GM15510 (cell line): ENCODE data around the gene CEBPZOS.

Experiments used
- POLR2A ChIP-seq: IDR thresholded peaks from 3 replicates; pipeline ENCODE4 v1.6.1; 2011; ENCODE audit warnings: borderline replicate concordance; ENCODE audit not compliant: insufficient read length; ENCODE audit errors: extremely low read depth

Gene CEBPZOS

DNA sequence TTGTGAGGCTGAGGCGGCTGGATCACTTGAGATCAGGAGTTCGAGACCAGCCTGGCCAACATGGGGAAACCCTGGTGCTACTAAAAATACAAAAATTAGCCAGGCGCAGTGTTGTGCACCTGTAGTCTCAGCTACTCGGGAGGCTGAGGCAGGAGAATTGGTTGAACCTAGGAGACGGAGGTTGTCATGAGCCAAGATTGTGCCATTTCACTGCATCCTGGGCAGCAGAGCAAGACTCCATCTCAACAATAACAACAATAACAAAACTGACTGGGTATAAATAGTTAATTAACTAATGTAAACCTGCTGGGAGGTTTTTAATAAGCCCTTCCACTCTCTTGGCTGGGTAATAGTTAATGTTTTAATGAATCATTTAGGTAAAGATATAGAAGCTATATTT, 15.7 kb upstream of the CEBPZOS start:
- TF ChIP-seq POLR2A: no peak

DNA sequence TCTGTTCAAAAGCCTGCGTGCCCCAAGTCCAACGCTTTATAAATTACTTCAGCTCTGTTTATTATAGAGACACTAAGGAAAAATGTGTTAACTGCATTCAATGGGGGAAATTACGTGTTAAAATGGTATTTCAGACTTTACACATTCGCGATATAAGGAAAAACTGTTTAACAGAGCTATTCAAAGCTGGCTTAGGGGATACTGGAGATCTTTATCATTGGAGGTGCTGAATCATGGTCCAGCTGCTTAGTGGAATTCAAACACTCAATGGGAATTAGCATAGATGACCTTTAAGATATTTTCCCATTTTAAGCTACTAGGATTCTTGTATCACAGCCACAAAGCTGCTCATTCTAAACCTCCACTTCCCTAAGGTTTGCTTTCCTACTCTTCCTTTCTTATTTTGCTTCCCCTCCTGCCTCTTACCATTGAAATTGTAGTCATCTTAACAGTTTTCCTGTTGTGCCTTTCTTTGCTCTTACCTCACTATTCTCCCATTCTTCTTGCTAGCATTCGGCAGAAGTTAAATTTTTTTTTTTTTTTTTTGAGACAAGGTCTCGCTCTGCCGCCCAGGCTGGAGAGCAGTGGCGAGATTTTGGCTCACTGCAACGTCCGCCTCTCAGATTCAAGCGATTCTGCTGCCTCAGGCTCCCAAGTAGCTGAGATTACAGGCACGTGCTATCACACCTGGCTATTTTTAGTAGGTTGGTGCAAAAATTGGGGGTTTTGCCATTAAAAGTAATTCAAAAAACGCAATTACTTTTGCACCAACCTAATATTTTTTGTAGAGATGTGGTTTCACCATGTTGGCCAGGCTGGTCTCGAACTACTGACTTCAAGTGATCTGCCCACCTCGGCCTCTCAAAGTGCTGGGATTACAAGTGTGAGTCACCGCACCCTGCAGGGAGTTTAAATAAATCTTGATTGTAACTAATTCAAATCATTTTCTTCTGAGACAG, 14.3 kb upstream of the CEBPZOS start:
- TF ChIP-seq POLR2A: no peak

DNA sequence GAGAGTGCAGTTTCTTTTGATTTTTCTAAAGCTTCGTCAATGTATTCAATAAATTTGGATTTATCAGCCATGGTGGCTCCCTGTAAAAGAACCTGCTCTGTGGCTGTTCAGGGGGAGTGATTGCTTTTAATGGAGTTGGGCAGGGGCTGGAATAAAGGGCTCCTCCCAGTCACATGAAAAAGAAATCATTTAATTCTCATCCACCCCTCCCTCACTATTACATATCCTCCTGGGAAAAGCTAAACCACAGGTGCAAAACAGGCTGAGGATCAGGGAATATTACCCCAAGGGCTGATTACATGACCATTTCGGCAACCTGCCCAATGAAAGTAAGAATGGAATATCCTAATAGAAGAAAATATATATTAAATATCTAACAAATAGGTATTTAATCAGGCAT, 7.7 kb upstream of the CEBPZOS start, which contains the start of gene SULT6B1:
SULT6B1 (minus strand) TSS at position 101 of the 400 bp plus-strand sequence; CDS start at position 71, 30 bp downstream.
- no peak for TF ChIP-seq POLR2A

DNA sequence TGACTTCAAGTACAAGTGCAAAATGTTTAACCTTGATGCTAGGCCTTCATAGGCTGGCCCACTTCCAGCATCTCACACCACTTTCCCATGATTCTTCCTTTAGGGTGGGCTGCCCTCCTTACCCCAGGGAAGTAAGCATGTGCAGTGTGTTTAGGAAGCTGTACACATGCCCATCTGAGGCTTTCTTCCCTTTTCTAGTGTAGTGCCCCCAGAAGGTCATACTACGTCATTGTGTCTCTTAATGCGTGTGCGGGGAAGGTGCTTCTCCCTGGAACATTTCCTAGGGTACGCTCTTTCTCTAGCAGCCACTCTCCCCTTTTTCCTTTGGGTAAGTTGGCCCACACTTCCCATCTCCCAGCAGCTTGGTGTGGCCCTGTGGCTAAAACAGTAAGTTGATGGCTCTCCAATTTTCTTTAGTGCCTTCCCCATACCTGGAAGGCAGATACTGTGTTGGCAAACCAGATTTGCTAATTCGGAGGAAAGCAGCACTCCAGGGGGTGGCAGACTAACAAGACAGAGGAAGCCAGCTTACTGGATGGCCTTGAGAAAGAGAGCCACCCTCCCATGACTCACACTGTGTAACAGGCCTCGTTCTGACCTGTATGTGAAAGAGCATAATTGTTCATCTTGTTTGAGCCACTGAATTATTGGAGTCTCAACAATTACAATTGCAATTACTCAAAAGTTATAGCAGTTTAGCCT, 6.7 kb upstream of the CEBPZOS start:
- TF ChIP-seq POLR2A: no peak

- no peak for TF ChIP-seq POLR2A
Observed at GRCh38 chr2:37190290-37190689, 6.0 kb upstream of the CEBPZOS start.

DNA sequence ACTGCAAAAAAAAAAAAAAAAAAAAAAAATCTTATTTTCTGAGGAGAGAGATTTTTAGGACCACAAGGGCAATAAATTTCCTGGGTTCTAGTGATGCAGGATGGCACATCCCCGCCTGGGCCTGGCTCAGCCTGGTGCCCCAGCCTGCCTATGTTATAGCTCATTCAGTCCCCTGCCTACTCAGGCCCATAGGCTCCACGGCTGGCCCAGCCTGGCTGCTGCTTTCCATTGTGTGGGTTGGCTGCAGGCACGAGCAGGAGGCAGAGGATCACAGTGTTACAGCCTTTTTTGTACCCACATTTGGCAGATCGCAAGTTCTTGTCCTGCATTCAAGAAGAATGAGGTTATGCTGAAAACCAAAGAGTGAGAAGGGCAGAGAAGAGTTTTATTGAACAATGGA, 5.0 kb upstream of the CEBPZOS start:
- TF ChIP-seq POLR2A: no peak

DNA sequence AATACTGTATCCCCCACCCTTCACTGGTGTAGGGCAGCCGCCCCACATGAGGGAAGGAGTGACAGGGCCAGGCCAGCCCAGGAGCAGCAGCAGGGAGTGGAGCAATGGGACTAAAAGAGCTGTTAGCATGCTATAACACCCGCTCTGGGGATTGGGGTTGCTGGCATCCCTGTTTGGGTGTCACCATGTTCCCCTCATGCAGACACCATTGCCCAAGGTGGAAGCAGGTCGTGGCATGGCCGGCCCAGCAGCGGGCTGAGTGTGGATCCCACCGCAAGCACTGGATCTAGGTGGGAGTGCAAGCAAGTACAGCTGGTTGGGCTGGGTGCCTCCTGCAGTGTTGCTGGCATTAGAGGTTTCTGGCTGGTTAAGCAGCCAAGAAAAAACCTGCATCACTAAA, 4.5 kb upstream of the CEBPZOS start:
- TF ChIP-seq POLR2A: no peak

DNA sequence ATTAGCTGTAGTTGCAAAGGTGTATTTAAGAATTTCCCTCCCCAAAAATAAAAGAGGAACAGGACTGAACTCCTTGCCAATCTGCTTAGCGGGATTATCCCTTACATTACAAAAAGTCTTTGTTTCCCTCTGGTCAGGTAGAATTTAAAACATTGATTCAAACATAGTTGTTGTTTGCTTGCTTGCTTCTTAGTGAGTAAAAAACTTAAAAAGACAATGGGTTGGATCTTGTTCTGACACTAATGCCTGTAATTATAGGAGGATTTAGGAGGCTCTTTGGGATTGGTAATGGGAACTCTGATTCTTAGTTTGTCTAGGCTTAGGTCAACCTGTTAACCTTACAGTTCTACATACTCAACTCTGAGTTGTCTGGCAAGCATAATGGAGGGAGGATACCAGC, 3.7 kb upstream of the CEBPZOS start:
- TF ChIP-seq POLR2A: no peak

- TF ChIP-seq POLR2A: no peak
Observed at GRCh38 chr2:37198681-37199065, 2.4 kb downstream of the CEBPZOS start.

DNA sequence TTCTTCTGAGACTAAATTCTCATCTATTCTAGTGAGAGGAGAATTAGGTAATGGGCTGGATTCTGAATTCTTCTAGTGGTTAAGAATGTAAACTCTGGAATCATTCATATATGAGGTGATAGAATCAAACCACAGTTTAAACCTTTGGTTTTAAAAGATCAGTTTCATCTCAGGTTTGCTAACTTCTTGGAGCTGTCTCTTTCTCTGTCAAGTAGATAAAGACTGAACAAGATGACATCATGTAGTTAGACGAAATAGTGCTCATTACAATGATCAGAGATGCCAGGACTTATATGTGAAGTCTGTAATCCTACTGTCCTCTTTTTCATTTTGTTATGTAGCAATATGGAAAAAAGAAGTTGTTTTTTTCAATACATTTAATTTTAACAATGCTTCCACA, 4.9 kb downstream of the CEBPZOS start:
- no peak for TF ChIP-seq POLR2A

DNA sequence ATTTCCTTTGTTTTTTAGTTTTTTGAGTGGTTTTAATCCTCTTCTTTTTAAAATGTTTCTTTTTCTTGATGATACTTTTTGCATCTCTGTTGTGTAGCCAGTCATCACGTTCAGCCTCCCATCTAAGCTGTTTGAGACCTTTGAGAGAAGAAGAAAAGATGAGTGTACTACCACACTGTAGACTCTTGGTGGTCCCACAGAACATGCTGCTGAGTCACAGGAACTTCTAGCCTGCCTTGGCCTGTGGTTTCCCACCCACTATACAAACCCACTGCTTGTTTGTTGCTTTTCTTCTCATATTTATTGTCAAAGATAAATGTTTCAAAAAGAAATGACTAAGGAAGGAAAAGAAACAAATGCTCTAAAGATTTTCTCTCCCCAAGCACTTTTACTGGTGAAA, 5.5 kb downstream of the CEBPZOS start:
- TF ChIP-seq POLR2A: no peak

DNA sequence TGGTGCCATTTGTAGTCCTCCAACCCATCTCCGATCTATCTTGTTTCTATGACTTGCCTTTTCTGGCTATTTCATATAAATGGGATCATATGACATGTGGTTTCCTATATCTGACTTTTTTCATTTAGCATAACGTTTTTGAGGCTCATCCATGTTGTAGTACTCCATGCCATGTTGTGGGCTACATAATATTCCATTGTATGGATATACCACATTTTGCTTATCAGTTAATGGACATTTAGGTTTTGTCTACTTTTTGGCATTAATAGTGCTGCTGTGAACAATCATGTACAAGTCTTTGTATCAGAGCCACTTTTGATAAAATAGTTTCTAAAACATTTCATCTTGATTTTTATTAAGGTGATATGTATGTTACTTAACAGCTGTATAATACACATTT, 7.4 kb downstream of the CEBPZOS start:
- no peak for TF ChIP-seq POLR2A

DNA sequence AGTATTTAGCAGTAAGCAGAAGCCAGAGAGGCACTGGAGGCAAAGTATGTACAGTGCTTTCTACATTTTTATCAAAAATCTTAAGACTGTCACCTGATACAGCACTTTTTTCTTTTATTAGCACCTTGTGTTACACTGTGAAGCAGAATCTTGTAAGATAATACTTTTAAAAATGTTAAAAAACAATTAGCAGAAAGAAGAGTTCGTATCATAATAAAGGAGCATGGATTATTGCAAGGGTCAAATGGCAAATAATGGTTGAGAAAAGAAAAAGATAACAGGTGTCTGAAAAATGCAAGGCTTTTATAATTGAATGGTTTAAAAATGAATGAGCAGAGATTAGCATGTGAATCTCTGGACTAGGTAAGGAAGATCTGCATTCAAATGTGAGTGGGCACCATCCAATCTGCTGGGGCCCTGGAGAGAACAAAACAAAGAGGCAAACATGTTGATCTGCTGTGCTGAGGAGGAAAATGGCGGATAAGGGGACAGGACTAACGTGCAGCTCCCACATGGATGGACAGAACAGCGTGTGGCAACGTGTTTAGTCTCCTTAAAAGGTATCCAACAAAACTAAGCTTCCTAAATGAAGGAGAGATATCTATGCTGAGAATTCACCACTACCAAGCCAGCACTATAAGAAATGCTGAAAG, 9.5 kb downstream of the CEBPZOS start:
- no peak for TF ChIP-seq POLR2A

- no peak for TF ChIP-seq POLR2A
Observed at GRCh38 chr2:37211212-37211611, 14.9 kb downstream of the CEBPZOS start.

GRCh38 chr2:37211939-37212338, 15.6 kb downstream of the CEBPZOS start:
- no peak for TF ChIP-seq POLR2A
